Mesenchymal stem cell (in vitro differentiated cells and primary cell): ENCODE results near the gene EPS15.

Experiments used
- DNase-seq: peaks from one replicate; pipeline ENCODE4 v3.0.0-alpha.2; 2013
- H2AFZ ChIP-seq: one replicate; pipeline ENCODE4 v1.6.1; 2013; ENCODE audit warnings: low read depth, mild to moderate bottlenecking, control low read depth, inconsistent platforms, low read length, moderate library complexity
- H2AK5ac ChIP-seq: 2 replicates; pipeline ENCODE4 v1.6.1; 2013; ENCODE audit warnings: low read length, moderate library complexity, mild to moderate bottlenecking, inconsistent platforms; ENCODE audit not compliant: severe bottlenecking
- H2BK120ac ChIP-seq: one replicate; pipeline ENCODE4 v1.6.1; 2013; ENCODE audit warnings: low read depth, mild to moderate bottlenecking, inconsistent platforms, low read length, moderate library complexity
- H2BK12ac ChIP-seq, 2 experiments: one replicate each; pipeline ENCODE4 v1.6.1; 2013; ENCODE audit warnings: inconsistent platforms in 2 of 2, low read length in 2 of 2, mild to moderate bottlenecking in 2 of 2, moderate library complexity in 2 of 2, control low read depth in 1 of 2
- H2BK15ac ChIP-seq: one replicate; pipeline ENCODE4 v1.6.1; 2013; ENCODE audit warnings: mild to moderate bottlenecking, low read depth, inconsistent platforms; ENCODE audit not compliant: poor library complexity, severe bottlenecking
- H2BK5ac ChIP-seq: 2 replicates; pipeline ENCODE4 v1.6.1; 2013; ENCODE audit warnings: low read depth, mild to moderate bottlenecking, low read length, control low read depth, inconsistent platforms; ENCODE audit not compliant: poor library complexity, severe bottlenecking
- H3K14ac ChIP-seq, 2 experiments: one replicate each; pipeline ENCODE4 v1.6.1; 2013; ENCODE audit warnings: inconsistent platforms in 2 of 2, low read length in 2 of 2, control low read depth in 1 of 2, mild to moderate bottlenecking in 1 of 2, moderate library complexity in 1 of 2
- H3K18ac ChIP-seq, 2 experiments: one replicate each; pipeline ENCODE4 v1.6.1; 2013; ENCODE audit warnings: inconsistent platforms in 2 of 2, low read length in 2 of 2, control low read depth in 1 of 2, low read depth in 1 of 2, mild to moderate bottlenecking in 1 of 2
- H3K23ac ChIP-seq, 2 experiments: one replicate each; pipeline ENCODE4 v1.6.1; 2013; ENCODE audit warnings: inconsistent platforms in 2 of 2, low read length in 2 of 2, mild to moderate bottlenecking in 2 of 2, moderate library complexity in 2 of 2, control low read depth in 1 of 2
- H3K27ac ChIP-seq: 2 replicates; pipeline ENCODE4 v1.5.1; 2013; ENCODE audit warnings: mild to moderate bottlenecking, moderate library complexity, low read length, control low read depth, inconsistent platforms; ENCODE audit not compliant: poor library complexity, severe bottlenecking
- H3K27me3 ChIP-seq, 2 experiments: 2 replicates each; pipeline versions ENCODE4 v1.6.1 to v1.7.0; 2013; ENCODE audit warnings: low read length in 2 of 2, mild to moderate bottlenecking in 2 of 2, moderate library complexity in 2 of 2, control low read depth in 1 of 2, inconsistent platforms in 1 of 2; ENCODE audit not compliant: control insufficient read depth in 1 of 2, insufficient read depth in 1 of 2
- H3K36me3 ChIP-seq, 2 experiments: 2 replicates each; pipeline versions ENCODE4 v1.6.1 to v1.7.0; 2013; ENCODE audit warnings: low read length in 2 of 2, control low read depth in 1 of 2, inconsistent platforms in 1 of 2, low read depth in 1 of 2, mild to moderate bottlenecking in 1 of 2; ENCODE audit not compliant: insufficient read depth in 2 of 2, control insufficient read depth in 1 of 2
- H3K4ac ChIP-seq, 2 experiments: one replicate each; pipeline ENCODE4 v1.6.1; 2013; ENCODE audit warnings: inconsistent platforms in 2 of 2, low read length in 2 of 2, mild to moderate bottlenecking in 2 of 2, moderate library complexity in 2 of 2, control low read depth in 1 of 2, low read depth in 1 of 2
- H3K4me1 ChIP-seq: 2 replicates; pipeline ENCODE4 v1.6.1; 2013; ENCODE audit warnings: low read depth, low read length, control low read depth; ENCODE audit not compliant: control insufficient read depth, insufficient read depth
- H3K4me2 ChIP-seq: 2 replicates; pipeline ENCODE4 v1.6.1; 2013; ENCODE audit warnings: low read length, mild to moderate bottlenecking, inconsistent platforms; ENCODE audit not compliant: poor library complexity, severe bottlenecking
- H3K4me3 ChIP-seq, 2 experiments: 2 replicates each; pipeline versions ENCODE4 v1.5.1 to v1.7.0; 2013; ENCODE audit warnings: low read length in 2 of 2, mild to moderate bottlenecking in 2 of 2, control low read depth in 1 of 2, low read depth in 1 of 2; ENCODE audit not compliant: insufficient read depth in 1 of 2
- H3K79me1 ChIP-seq: replicated peaks from 2 replicates; pipeline ENCODE4 v1.6.1; 2013; ENCODE audit warnings: mild to moderate bottlenecking, control low read depth, low read length, inconsistent platforms; ENCODE audit not compliant: poor library complexity, severe bottlenecking
- H3K9ac ChIP-seq: 2 replicates; pipeline ENCODE4 v1.7.0; 2013; ENCODE audit warnings: mild to moderate bottlenecking, low read length, moderate library complexity
- H3K9me3 ChIP-seq: 2 replicates; pipeline ENCODE4 v1.7.0; 2013; ENCODE audit warnings: mild to moderate bottlenecking, low read length; ENCODE audit not compliant: control insufficient read depth
- H4K8ac ChIP-seq: one replicate; pipeline ENCODE4 v1.6.1; 2013; ENCODE audit warnings: inconsistent platforms, mild to moderate bottlenecking, low read length, moderate library complexity
- H4K91ac ChIP-seq: one replicate; pipeline ENCODE4 v1.6.1; 2013; ENCODE audit warnings: mild to moderate bottlenecking, low read length, inconsistent platforms
- WGBS: methylation state at CpG from one replicate; pipeline ENCODE4 v1.1.7; 2013; ENCODE audit warnings: mixed read lengths; 5-methylcytosine and 5-hydroxymethylcytosine counted together

The EPS15 gene

DNA sequence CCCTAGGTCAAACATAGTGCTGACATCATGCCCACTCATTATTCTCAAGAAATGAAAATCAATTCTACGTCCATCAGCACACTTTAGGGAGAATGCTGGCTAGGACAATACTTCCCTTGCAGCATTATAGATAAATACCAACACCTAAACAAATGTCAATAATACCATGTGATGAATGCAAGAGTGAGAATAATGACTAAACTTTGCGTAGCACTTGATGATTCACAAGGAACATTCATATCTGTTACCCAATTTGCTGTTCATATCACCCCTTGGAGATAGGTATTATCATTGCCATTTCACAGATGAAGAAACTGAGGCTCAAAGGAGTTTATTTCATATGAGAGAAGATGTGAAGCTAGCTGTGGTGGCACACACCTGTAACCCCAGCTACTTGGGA lies 24.8 kb upstream of the EPS15 start:
- no peak overlapping the region for H3K4me3 ChIP-seq
- no peak overlapping the region for H2AK5ac ChIP-seq
- no peaks in the 10 kb centered on the region for H3K36me3 ChIP-seq

DNA sequence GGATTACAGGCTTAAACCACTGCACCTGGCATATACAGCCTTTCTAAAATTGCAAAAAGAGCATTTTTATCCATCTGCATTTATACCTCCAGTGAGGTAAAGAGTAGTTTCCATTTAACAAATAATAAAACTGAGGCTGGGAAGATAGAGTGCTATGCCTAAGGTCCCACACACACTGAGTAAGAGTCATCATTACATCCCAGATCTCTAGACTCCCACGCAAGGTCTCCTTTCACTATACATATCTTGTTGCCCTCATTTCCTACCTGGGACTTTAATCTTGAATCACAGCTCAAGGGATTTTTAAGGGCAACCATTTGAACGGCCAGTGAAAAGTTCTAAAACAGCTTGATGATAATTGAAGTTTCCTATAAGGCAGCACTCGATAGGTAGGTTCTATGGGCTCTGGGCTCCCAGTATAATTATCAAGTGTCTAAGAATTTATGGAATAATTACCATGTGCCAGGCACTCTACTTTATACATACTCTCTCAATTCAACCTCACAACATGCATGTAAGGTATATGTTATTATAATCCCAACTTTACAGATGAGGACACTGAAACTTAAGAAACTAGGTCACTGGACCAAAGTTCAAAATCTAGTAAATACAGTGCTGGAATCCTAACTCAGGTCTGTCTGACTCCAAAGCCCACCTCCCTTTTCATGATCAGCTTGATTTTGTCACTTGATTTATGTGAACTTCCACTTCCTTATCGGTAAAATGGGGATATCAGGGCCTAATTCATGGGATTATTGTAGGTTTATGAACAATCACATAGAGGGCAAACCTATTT lies 23.3 kb upstream of the EPS15 start:
- H4K8ac ChIP-seq = no peak overlapping the region
- H3K14ac ChIP-seq = no peak overlapping the region
- H2AFZ ChIP-seq = no peak overlapping the region
- H3K27ac ChIP-seq = no peak overlapping the region
- no peak overlapping the region for H3K4me3 ChIP-seq
- H2BK15ac ChIP-seq = no peak overlapping the region
- H3K23ac ChIP-seq = no peak overlapping the region
- no peaks in the 10 kb centered on the region for H3K4me1 ChIP-seq
- H3K79me1 ChIP-seq = no peaks in the 10 kb centered on the region
- H3K4ac ChIP-seq = no peak overlapping the region
- 100% methylated on average over 2 of the region's 4 CpGs for WGBS
- no peaks in the 10 kb centered on the region for H3K9me3 ChIP-seq
- no peak overlapping the region for H3K4me2 ChIP-seq
- H4K91ac ChIP-seq = no peak overlapping the region
- H3K27me3 ChIP-seq = no peaks in the 10 kb centered on the region
- DNase-seq = no peak
- no peak overlapping the region for H3K18ac ChIP-seq
- H2BK5ac ChIP-seq = no peak overlapping the region
- no peak overlapping the region for H3K9ac ChIP-seq
- no peak overlapping the region for H2AK5ac ChIP-seq
- H2BK12ac ChIP-seq = no peak overlapping the region
- no peaks in the 10 kb centered on the region for H3K36me3 ChIP-seq
- H2BK120ac ChIP-seq = no peak overlapping the region

More for the DNA sequence above, 24.8 kb upstream of the EPS15 start:
- no peaks in the 10 kb centered on the region for H3K9me3 ChIP-seq
- no peak overlapping the region for H3K18ac ChIP-seq
- 93% methylated on average over 2 of the region's 2 CpGs for WGBS
- H2AFZ ChIP-seq = no peak overlapping the region
- no peak overlapping the region for H2BK12ac ChIP-seq
- no peaks in the 10 kb centered on the region for H3K4me1 ChIP-seq
- no peak overlapping the region for H3K23ac ChIP-seq
- H2BK120ac ChIP-seq = no peak overlapping the region
- no peak overlapping the region for H3K4ac ChIP-seq
- H4K8ac ChIP-seq = no peak overlapping the region
- H3K14ac ChIP-seq = no peak overlapping the region
- H3K9ac ChIP-seq = no peak overlapping the region
- H4K91ac ChIP-seq = no peak overlapping the region
- H3K27me3 ChIP-seq = no peaks in the 10 kb centered on the region
- H2BK15ac ChIP-seq = no peak overlapping the region
- no peak overlapping the region for H3K4me2 ChIP-seq
- no peaks in the 10 kb centered on the region for H3K79me1 ChIP-seq
- H2BK5ac ChIP-seq = no peak overlapping the region
- H3K27ac ChIP-seq = no peak overlapping the region
- no peak for DNase-seq

DNA sequence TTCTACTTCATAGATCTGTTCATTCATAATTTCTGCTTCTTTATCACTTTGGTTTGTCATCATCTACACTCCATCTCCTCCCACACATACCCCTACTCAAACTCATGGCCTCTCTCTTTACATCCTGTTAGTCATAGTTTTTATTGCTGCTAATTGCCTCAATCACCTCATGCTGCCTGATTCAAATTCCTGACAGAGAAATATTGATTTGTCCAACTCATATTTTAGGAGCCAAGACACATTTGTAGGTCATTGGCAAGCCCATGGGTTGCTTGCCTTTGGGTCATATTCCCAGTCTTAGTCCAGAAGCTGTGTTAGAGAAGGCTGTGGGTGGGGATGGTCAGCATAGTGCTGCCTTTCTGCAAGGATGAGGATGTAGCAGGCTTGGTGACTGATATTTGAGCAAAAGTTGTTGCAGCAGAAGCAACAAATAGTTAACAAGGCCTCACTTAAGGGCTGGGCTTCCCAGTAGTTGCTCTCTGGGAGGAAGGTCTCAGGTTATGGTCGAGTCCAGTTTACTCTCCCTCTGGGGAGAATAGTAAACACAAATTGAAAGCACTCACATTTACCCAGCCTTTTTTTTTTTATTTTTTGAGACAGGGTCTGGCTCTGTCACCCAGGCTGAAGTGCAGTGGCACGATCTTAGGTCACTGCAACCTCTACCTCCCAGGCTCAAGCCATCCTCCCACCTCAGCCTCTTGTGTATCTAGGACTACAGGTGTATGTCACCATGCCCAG lies 22.4 kb upstream of the EPS15 start:
- no peaks in the 10 kb centered on the region for H3K79me1 ChIP-seq
- H3K4me3 ChIP-seq = no peak overlapping the region
- H3K27me3 ChIP-seq = no peaks in the 10 kb centered on the region
- H3K9ac ChIP-seq = no peak overlapping the region
- no peak for DNase-seq
- peak overlapping the region; percentile 28 for H4K8ac ChIP-seq
- H3K36me3 ChIP-seq = no peaks in the 10 kb centered on the region
- H3K27ac ChIP-seq = no peak overlapping the region
- no peak overlapping the region for H2BK15ac ChIP-seq
- H3K4me1 ChIP-seq = no peaks in the 10 kb centered on the region
- H3K18ac ChIP-seq = no peak overlapping the region
- no peak overlapping the region for H2BK12ac ChIP-seq
- no peak overlapping the region for H2BK120ac ChIP-seq
- no peak overlapping the region for H3K14ac ChIP-seq
- H2AFZ ChIP-seq = no peak overlapping the region
- no peak overlapping the region for H4K91ac ChIP-seq
- no peak overlapping the region for H3K4me2 ChIP-seq
- WGBS = 14% methylated on average over 1 of the region's 2 CpGs
- no peak overlapping the region for H3K23ac ChIP-seq
- H3K9me3 ChIP-seq = no peaks in the 10 kb centered on the region
- no peak overlapping the region for H2AK5ac ChIP-seq
- H2BK5ac ChIP-seq = no peak overlapping the region
- no peak overlapping the region for H3K4ac ChIP-seq

- Histone ChIP-seq H2BK15ac (no peak overlapping the region), H3K4me2 (no peak overlapping the region), H3K4me1 (no peaks in the 10 kb centered on the region), H2BK12ac (no peak overlapping the region), H2BK120ac (no peak overlapping the region), H3K4ac (no peak overlapping the region), H3K27ac (no peak overlapping the region), H4K91ac (no peak overlapping the region), H2AK5ac (no peak overlapping the region), H3K79me1 (no peaks in the 10 kb centered on the region), H3K14ac (no peak overlapping the region), H3K18ac (no peak overlapping the region), H3K23ac (no peak overlapping the region), H3K9ac (no peak overlapping the region), H4K8ac (no peak overlapping the region), H3K27me3 (no peaks in the 10 kb centered on the region), H2AFZ (no peak overlapping the region), H2BK5ac (no peak overlapping the region), H3K9me3 (no peaks in the 10 kb centered on the region), H3K36me3 (no peaks in the 10 kb centered on the region), H3K4me3 (no peak overlapping the region)
- DNase-seq = no peak
- WGBS = 100% methylated on average over 1 of the region's 1 CpG
Measured at GRCh38 chr1:51537568-51537967, 18.5 kb upstream of the EPS15 start.
